Epithelial cell of esophagus (primary cell): ENCODE data around the gene UBE2E1.

Experiments
- DNase-seq: peaks from one replicate; pipeline ENCODE4 v3.0.0; 2010; ENCODE audit warnings: low read depth
- H3K4me3 ChIP-seq: 2 replicates; pipeline ENCODE4 v1.5.1; 2011; ENCODE audit warnings: mild to moderate bottlenecking, low read length, control low read depth
- CTCF ChIP-seq: IDR thresholded peaks from 2 replicates; pipeline ENCODE4 v1.5.1; 2011; ENCODE audit warnings: low read depth, mild to moderate bottlenecking, low read length, control low read depth, inconsistent platforms; ENCODE audit not compliant: insufficient read depth; ENCODE audit errors: missing control alignments

The UBE2E1 gene

GRCh38 chr3:23810343-23811184 is 4.8 kb downstream of the UBE2E1 start:
- no peak for TF ChIP-seq CTCF
- DNase-seq: peak; percentile 29
- peak overlapping the region; percentile 51 for H3K4me3 ChIP-seq

GRCh38 chr3:23811185-23811527 is 5.4 kb downstream of the UBE2E1 start:
- peak overlapping the region; percentile 51 for H3K4me3 ChIP-seq
- no peak for TF ChIP-seq CTCF
- peak; percentile 33 for DNase-seq

- DNase-seq: no peak
- no peak overlapping the region for H3K4me3 ChIP-seq
- TF ChIP-seq CTCF: no peak
These were observed 6.2 kb downstream of the UBE2E1 start for GRCh38 chr3:23811919-23812318.

- DNase-seq: no peak
- TF ChIP-seq CTCF: no peak
These were observed 10.1 kb downstream of the UBE2E1 start for GRCh38 chr3:23815879-23816278.

GRCh38 chr3:23816721-23817120 is 11.0 kb downstream of the UBE2E1 start:
- DNase-seq: no peak
- no peak overlapping the region for H3K4me3 ChIP-seq
- TF ChIP-seq CTCF: no peak

More at GRCh38 chr3:23815879-23816278, 10.1 kb downstream of the UBE2E1 start:
- H3K4me3 ChIP-seq: no peak overlapping the region

- no peak for TF ChIP-seq CTCF
- DNase-seq: no peak
These were observed 11.9 kb downstream of the UBE2E1 start for GRCh38 chr3:23817508-23818223.

More at GRCh38 chr3:23817508-23818223, 11.9 kb downstream of the UBE2E1 start:
- no peak overlapping the region for H3K4me3 ChIP-seq
